ENCODE results near the gene BBX.

DNA sequence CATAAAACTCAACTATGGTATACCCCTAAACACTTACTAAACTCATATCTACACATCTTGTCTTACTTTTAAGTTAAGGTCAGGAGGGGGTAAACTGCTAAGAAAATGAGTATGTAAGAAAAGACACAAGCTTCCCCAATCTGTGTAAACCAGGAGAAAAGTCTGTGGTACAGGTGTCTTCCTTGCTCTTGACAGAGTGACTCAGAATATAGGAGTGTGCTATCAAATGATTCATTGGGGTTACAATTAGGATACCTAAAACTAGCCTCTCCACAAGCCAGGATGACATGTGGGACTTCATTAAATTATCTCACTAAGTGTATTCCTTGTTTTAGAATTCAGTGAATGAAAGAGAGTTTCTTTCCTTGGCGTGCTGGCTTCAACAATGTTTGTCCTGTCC is 274.8 kb downstream of the BBX start:
- no peak for TF ChIP-seq GATA3 (IDR thresholded peaks at IDR 0.05; ENCODE audit: low read depth, low read length)
- TF ChIP-seq GATA2 (IDR thresholded peaks at IDR 0.05; ENCODE audit: low read depth, low read length) = no peak
